NCI-H2171 treated with DMSO at 0.1 percent for 48 hours (cell line): ENCODE data around the gene TLR2.

Experiments used
- DNase-seq: peaks from one replicate; lab custom pipeline; 2025; lab: John Stamatoyannopoulos, UW

Gene TLR2

GRCh38 chr4:153733751-153734448 lies 49.8 kb downstream of the TLR2 start:
- no peak for DNase-seq

GRCh38 chr4:153735906-153736461 lies 51.9 kb downstream of the TLR2 start:
- no peak for DNase-seq

- no peak for DNase-seq
These were observed 57.5 kb downstream of the TLR2 start for GRCh38 chr4:153741541-153741940.

- DNase-seq: no peak
These were observed 61.6 kb downstream of the TLR2 start for GRCh38 chr4:153745651-153746050.

GRCh38 chr4:153747406-153747955 lies 63.4 kb downstream of the TLR2 start:
- no peak for DNase-seq

- no peak for DNase-seq
These were observed 64.3 kb downstream of the TLR2 start for GRCh38 chr4:153748378-153748777.

GRCh38 chr4:153750197-153750817 lies 66.2 kb downstream of the TLR2 start:
- DNase-seq: peak; percentile 28

- DNase-seq: no peak
These were observed 71.1 kb downstream of the TLR2 start for GRCh38 chr4:153755186-153755585.
